Activated T-cell treated with anti-CD3 and anti-CD28 coated beads for 48 hours (primary cell): Measurements from ENCODE around the gene TPCN2.
"Not testable (repeated sequence)": the region's sequence is repeated elsewhere in the genome, so short reads cannot be mapped to it uniquely, and the experiment has no call there.

ENCODE experiments used
- DNase-seq: peaks from one replicate; pipeline ENCODE4 v3.0.0-alpha.2; 2020; ENCODE audit warnings: low read depth

Gene TPCN2

GRCh38 chr11:69076129-69076791 is 27.5 kb downstream of the TPCN2 start:
- DNase-seq, result no peak

GRCh38 chr11:69076977-69077376 is 28.2 kb downstream of the TPCN2 start:
- DNase-seq, result not testable (repeated sequence)

GRCh38 chr11:69078508-69078907 is 29.8 kb downstream of the TPCN2 start:
- DNase-seq, result no peak

- no peak for DNase-seq
These were observed 30.3 kb downstream of the TPCN2 start for GRCh38 chr11:69078930-69079605.

GRCh38 chr11:69079661-69080256 is 31.0 kb downstream of the TPCN2 start:
- no peak for DNase-seq

- DNase-seq, result no peak
These were observed 31.7 kb downstream of the TPCN2 start for GRCh38 chr11:69080257-69080995.

- no peak for DNase-seq
These were observed 32.4 kb downstream of the TPCN2 start for GRCh38 chr11:69081180-69081579.

- no peak for DNase-seq
These were observed 35.0 kb downstream of the TPCN2 start for GRCh38 chr11:69083531-69084247.

- no peak for DNase-seq
These were observed 35.6 kb downstream of the TPCN2 start for GRCh38 chr11:69084371-69084770.

GRCh38 chr11:69085490-69086095 is 36.9 kb downstream of the TPCN2 start:
- no peak for DNase-seq

GRCh38 chr11:69086152-69087132 is 37.7 kb downstream of the TPCN2 start:
- no peak for DNase-seq

- no peak for DNase-seq
These were observed 38.4 kb downstream of the TPCN2 start for GRCh38 chr11:69087133-69087524.

GRCh38 chr11:69087811-69088210 is 39.1 kb downstream of the TPCN2 start:
- DNase-seq, result no peak

GRCh38 chr11:69088676-69089146 is 40.0 kb downstream of the TPCN2 start:
- peak; percentile 57 for DNase-seq

GRCh38 chr11:69089258-69089657 is 40.5 kb downstream of the TPCN2 start:
- DNase-seq, result no peak

- DNase-seq, result no peak
These were observed 43.0 kb downstream of the TPCN2 start for GRCh38 chr11:69091638-69092165.

GRCh38 chr11:69092263-69092662 is 43.5 kb downstream of the TPCN2 start:
- DNase-seq, result no peak

- no peak for DNase-seq
These were observed 44.4 kb downstream of the TPCN2 start for GRCh38 chr11:69093106-69093505.

- DNase-seq, result no peak
These were observed 45.6 kb downstream of the TPCN2 start for GRCh38 chr11:69094111-69094914.
